HG02678 (cell line): ENCODE measurements around the gene CD36.

Experiments
- ATAC-seq: cut with Tn5 transposase; IDR thresholded peaks from one replicate; pipeline ENCODE4 v1.9.1; 2021; ENCODE audit warnings: mild to moderate bottlenecking, moderate library complexity; ENCODE audit not compliant: unreplicated experiment

The CD36 gene

GRCh38 chr7:80623503-80624252, 14.8 kb upstream of the CD36 start:
- ATAC-seq, result no peak

- ATAC-seq, result no peak
These were observed 13.7 kb upstream of the CD36 start for GRCh38 chr7:80624763-80625162.

GRCh38 chr7:80629023-80629422, 9.4 kb upstream of the CD36 start:
- no peak for ATAC-seq

DNA sequence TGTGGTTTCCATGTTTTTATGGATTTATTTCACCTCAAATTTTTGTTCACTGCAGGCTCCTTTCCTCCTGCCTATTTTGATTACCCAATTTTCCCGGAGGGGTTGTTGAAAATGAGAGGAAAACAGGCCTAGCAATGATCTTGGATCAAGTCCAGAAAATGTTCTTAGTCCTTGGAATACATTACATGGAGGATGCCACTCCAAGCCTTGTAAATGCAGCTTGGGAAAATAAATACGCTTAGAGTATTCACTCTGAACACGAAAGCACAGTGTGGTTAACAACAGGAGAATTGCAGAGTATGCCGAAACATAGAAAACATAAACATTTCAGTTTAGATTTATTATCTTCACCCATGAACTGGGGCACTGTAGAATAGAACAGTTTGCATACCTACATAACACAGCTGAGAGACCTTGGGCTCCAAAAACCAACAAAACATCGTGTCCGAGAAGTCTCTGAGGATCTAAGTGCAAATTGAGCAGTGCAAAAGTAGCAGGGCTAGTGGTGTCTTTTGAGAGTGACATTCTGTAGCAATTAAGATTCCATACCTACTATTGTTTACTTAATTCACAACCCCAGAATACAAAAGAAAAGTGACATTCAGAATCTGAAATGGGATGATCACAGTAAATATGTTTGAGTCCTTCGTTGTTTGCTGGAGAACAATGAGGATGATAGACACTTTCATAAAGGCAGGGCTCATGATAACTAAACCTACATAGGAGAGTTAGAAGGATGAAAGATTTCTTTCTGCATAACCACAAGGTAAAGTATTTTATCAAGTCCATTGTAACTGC, 7.6 kb upstream of the CD36 start:
- ATAC-seq, result no peak

GRCh38 chr7:80631421-80631820, 7.0 kb upstream of the CD36 start:
- ATAC-seq, result no peak

DNA sequence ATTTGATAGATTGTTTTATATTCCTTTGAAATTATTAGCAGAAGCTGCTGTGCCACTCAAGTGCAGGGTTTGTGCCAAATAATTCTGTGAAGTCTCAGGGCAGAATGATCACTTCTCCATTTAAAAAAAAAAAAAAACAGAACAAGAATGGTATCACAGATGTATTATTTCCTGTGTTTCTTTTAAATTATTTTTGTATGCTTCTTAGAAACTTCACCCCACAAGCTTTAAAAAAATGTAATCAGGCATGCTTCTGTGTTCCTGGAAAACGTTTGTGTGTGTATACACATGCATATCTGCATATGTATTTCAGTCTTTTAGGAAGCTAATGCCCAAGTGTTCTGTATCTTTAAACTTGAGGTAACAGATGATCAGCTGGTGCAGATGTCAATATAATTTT, 6.3 kb upstream of the CD36 start:
- no peak for ATAC-seq

- ATAC-seq, result no peak
These were observed 5.6 kb upstream of the CD36 start for GRCh38 chr7:80632819-80633218.

- no peak for ATAC-seq
These were observed 3.9 kb upstream of the CD36 start for GRCh38 chr7:80634505-80634904.

DNA sequence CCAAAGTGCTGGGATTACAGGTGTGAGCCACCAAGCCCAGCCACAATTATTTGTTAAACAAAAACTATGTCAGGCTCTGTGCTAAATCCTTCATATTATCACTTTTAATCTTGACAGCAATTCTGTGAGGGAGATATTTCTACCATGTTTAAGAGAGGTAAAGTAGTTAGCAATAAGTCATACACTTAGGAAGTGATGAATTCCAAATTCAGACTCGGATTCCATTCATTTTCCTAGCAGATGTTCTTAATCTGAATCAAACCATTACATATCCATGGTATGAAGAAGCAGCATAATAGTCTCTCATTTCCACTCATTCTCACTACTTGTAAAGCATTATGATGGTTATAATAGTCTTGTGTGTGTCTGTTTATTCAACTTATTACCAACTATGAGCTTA, 2.9 kb upstream of the CD36 start:
- ATAC-seq, result no peak

DNA sequence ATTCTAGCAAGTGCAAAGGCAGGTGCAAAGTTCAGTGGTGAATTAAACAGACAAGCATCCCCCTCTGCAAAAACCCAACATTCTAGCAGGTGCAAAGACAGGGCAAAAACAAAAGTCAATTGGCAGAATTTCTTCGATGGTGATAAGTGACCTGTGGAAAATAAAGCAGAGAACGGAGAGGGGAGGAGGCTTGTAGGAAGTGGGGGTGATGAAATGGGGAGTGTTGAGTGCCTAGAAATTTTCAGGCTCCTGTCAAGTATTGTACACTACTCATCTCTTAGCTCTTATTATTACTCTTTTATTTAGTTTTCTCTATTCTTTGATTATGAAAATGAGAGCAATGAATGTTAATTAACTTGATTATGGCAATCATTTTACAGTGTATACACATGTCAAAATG, 2.4 kb upstream of the CD36 start:
- ATAC-seq, result no peak

GRCh38 chr7:80636709-80637108, 1.7 kb upstream of the CD36 start:
- ATAC-seq, result no peak

DNA sequence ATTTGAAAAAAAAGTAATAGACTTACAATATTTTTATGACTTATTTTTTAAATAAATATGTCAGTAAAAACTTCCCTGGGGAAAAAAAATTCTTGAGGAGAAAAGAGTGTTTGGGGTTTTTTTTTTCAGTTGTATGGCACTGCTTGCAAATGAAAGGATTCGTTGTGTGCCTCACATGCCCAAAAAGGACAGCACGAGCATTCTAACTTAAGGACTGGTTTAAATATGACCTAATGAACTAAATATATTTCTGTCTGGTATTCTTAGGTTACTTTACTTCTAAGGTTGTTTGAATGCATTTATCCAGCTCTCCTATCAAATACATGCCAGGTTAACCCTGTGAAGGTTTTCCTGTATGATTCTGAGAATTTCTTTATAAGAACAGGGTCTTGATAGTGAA, 988 bp upstream of the CD36 start:
- no peak for ATAC-seq

DNA sequence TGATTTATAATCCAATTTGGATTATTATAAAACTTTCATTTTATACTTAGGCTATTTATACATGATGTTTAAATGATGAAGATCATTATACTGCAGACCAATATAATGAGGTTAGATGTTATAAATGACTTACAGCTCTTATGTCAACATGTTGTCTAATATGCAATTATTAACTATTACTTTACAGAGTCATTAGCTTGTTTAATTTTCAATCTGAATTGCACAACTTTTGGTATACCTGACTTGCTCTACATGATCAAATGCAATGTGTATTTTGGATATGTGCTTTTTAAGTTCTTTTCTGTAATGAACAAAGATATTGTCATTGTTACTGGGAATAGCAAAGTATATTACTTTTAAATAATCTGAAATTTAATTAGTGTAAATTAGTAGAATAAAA, 569 bp downstream of the CD36 start:
- no peak for ATAC-seq

DNA sequence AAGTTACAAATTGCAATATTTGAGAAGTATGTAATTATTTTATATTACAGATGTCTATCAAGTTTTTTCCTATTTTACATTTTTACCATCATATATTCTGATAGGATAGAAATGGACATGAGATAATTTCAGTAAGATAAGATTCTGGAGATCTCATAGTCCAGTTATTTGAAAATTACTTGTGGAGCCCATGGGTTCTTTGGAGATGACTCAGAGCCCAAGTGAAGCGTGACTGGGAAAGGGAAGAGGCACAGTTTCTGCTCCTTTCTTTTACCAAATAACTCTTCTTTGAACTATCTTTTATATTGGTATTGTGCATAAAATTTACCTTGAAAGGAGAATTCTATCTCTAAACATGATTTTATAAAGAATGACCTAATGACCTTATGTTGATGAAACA, 2.4 kb downstream of the CD36 start:
- ATAC-seq, result no peak

GRCh38 chr7:80641548-80641947, 3.1 kb downstream of the CD36 start:
- no peak for ATAC-seq

DNA sequence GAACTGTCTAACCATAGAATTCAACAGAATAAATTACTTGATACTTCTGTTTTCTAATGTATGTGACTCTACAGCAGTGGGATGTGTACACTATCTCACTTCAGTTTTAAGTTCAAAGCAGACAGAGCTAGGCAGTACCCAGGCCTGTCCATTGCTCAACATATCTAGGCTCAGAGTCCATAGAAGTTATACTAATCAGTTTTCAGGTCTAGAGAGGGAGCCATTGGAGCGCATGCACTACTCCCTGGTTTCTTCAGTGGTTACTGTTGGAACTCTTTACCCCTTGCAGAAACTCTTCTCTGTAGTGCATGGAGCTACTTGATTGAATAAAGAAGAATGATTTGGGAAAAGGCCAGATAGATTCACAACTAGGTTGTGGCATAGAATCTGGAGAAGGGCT, 4.4 kb downstream of the CD36 start:
- no peak for ATAC-seq

GRCh38 chr7:80643336-80643915, 5.0 kb downstream of the CD36 start:
- ATAC-seq, result no peak

DNA sequence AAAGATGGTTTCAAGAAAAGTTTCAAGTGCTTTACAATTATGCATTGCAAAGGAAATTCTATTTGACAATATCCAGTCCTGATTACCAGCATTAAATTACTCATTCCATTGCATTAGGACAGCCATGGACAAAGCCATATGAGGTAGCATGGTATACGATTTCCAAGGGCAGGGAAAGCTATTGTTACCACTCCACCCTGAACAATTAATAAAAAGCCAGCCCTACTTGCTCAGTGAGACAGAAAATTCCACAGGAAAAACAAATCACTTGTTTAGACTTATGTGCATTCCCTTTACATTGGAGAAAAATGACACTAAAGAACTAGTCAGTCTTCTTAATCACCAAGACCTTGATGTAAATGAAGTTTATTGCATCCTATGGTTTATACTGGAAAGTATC, 5.6 kb downstream of the CD36 start:
- ATAC-seq, result no peak

DNA sequence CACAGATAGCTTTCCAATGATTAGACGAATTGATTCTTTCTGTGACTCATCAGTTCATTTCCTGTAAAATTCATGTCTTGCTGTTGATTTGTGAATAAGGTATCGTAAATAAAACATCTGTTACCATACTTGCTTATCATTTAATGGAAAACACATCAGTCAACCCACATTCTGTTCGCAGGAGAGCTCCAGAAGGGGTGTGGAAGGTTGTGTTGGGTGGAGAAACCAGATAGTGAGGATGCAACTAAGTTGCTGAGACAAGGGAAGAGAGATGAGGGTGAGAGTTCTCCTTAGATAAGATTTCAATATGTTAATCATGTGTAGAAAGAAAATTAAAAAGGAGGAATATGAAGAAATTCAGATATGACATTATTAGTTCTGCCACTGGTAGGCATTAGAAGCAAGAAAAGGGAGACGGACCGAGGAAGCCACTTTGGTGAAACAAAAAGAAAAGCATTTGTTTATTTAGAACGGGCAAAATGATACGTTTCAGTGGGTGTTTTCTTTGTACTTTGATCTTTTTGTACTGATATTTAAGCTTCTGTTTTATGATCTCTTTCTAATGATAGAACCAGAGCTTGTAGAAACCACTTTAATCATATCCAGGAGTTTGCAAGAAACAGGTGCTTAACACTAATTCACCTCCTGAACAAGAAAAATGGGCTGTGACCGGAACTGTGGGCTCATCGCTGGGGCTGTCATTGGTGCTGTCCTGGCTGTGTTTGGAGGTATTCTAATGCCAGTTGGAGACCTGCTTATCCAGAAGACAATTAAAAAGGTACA, 7.8 kb downstream of the CD36 start:
- ATAC-seq, result no peak

DNA sequence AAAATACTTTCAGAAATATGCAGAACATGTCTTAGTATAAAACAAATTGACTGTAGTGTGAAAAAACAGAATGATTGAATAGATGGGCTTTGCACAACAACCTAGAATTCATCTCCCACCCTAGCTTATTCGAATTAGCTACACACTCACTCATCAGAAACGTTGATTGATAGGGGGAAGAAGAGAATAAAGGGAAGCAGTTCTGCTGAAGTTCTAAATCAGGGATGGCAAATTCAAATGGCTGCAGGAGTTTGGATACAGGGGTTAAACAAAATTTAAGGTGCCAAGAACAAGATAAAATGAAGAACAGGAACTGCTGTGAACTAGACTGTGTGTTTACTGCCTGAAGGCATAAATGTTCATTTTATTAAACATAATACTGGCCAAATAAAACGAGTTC, 9.0 kb downstream of the CD36 start:
- ATAC-seq, result no peak

DNA sequence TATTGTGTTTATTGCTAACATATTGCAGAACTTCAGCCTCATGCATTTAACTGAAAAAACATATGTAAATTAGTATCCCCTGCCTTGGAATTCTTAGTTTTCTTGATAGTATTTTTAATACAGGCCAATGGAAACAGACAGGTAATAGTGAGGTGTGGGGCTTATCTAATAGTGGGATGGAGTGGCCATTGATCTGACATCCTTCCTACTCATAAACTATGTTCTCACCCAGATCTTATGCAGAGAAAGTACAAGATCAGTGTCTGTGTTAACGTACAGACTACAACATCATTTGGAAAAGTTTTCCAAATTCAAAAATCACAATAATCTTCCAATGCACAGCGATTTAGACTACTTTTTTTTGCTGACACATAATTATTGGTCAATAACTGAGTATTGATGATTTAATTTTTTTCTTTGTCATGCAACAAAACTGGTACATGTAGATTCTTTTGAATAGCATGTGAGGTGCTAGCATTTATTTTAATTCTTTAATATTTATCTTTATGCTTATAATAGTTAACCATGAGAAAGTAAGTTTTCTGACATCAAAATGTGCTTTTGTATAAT, 9.7 kb downstream of the CD36 start:
- ATAC-seq, result no peak
